Testis (tissue), 2 donors: ENCODE results near the gene SEMA6A.

ENCODE experiments used
- CTCF ChIP-seq, 3 experiments: fragments of 450-650 bp in 2 of 3; fragments of 200-600 bp in 1 of 3; sonication (generic) in 1 of 3; IDR thresholded peaks; one replicate each; pipeline ENCODE4 v1.5.1; 2016 to 2019; ENCODE audit warnings: antibody characterized with exemption in 3 of 3, mild to moderate bottlenecking in 2 of 3, moderate library complexity in 1 of 3
- POLR2A ChIP-seq: fragments of 450-650 bp; IDR thresholded peaks from one replicate; pipeline ENCODE4 v1.6.1; 2017; ENCODE audit warnings: antibody characterized with exemption, mild to moderate bottlenecking, moderate library complexity

- TF ChIP-seq POLR2A (no peak), CTCF (IDR thresholded peaks at IDR 0.05) (no peak)
These were observed 13.0 kb downstream of the SEMA6A start for GRCh38 chr5:116561658-116562057.
